Vein endothelial cell (primary cell): ENCODE measurements around the gene DUSP22. TPM values are rescaled to one million over a fixed set of nuclear protein-coding genes. Genes with fewer than 3 reads are reported as not detected.

Source experiments
- total RNA-seq: library from RNA; depleted of rRNA; stranded (reverse); fragments of >200 nt; gene quantifications from 2 replicates; pipeline ENCODE4 v1.2.3, GENCODE V29; 2012

Gene DUSP22, protein sequence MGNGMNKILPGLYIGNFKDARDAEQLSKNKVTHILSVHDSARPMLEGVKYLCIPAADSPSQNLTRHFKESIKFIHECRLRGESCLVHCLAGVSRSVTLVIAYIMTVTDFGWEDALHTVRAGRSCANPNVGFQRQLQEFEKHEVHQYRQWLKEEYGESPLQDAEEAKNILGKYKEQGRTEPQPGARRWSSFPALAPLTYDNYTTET
- total RNA-seq = 30.4 and 37.5 TPM in 2 replicates

DNA sequence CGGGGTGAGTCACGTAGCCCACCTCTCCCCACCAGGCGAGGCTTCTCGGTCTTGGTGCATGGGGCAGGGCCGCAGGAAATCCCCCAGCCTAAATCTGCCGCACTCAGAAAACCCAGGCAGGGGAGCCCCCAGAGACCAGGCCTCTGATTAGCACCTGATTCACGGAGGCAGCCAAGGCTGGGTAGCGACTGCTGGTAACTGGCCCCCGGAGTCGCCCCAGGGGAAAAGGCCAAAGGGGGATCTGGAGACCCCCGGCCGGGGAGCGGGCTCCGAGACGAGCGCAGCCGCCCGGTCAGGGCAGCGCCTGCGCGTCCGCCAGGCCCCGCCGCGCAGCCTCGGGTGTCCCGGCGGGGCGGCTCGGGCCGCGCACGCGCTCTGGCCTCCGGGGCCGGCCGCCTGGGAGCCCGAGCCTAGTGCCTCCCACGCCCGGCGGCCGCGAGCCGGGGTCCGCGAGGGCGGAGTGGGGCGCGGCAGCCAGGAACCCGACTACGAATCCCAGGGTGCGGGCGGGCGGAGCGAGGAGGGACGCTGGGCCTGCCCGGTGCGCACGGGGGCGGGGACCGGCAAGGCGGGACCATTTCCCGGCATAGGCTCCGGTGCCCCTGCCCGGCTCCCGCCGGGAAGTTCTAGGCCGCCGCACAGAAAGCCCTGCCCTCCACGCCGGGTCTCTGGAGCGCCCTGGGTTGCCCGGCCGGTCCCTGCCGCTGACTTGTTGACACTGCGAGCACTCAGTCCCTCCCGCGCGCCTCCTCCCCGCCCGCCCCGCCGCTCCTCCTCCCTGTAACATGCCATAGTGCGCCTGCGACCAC, at the start of gene DUSP22:
Gene DUSP22 (plus strand): TSS at position 791 of the 809 bp plus-strand sequence. CDS start 53 bp downstream, outside the sequence.

DNA sequence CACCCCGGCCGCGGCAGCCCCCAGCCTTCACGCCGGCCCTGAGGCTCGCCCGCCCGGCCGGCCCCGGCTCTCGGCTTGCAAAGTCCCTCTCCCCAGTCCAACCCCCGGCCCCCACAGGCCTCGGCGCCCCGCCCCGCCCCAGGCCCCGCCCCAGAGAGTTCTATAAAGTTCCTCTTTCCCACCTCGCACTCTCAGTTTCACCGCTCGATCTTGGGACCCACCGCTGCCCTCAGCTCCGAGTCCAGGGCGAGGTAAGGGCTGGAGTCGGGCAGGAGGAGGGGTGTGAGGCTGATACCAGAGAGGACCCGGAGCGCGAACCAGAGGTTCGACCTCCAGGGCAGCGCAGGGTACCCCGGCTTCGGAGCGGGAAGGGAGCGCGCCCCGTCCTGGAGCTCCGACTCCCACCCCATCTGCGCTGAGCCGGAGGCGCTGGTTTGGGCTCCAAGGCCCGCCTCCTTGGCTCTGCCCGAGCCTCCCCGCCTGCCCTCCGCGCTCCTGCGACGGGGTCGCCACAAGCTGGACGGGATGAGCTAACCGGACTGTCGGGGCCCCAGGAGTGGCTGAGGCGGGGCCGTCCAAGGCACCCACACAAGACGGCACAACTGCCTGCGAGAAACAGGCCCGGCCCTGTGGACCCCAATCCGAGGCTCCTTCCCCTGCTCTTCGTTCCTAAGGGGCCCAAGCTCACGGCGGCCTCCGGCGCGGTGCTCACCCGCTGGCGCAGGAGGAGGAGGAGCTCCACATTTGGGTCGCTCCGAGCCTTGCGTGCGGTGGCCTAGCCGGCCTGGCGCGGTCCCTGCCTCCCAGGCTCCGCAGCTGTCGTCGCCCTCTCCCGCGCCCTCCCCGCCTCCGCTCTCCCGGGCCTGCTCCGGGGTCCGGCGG, 99.5 kb downstream of the DUSP22 start, which contains the start of gene IRF4:
Gene IRF4 (plus strand): TSS at position 194 of the 882 bp plus-strand sequence. CDS start 1,401 bp downstream, outside the sequence.

Other genes starting within 250 kb of the DUSP22 start
- gene IRF4, start 99.3 kb downstream of the DUSP22 start, total RNA-seq = 0.29 TPM in 1 of 2 replicates, not detected in the other